Activated CD4-positive, CD25-positive, alpha-beta regulatory T cell treated with anti-CD3 and anti-CD28 coated beads, Interleukin-2, amount 50 U/mL, for 24 hours (primary cell): ENCODE results near the gene DLK1.

ENCODE experiments used
- ATAC-seq, 2 donors: fragments of 150-1000 bp; cut with Tn5 transposase; one replicate each; pipeline ENCODE4 v1.10.0; 2021; ENCODE audit warnings: mild to moderate bottlenecking in 1 of 2, moderate library complexity in 1 of 2

Gene DLK1

GRCh38 chr14:100694579-100695422, 31.9 kb upstream of the DLK1 start:
- no peak for ATAC-seq

- ATAC-seq: no peak
Measured at GRCh38 chr14:100695423-100695738, 31.3 kb upstream of the DLK1 start.

GRCh38 chr14:100696008-100696407, 30.7 kb upstream of the DLK1 start:
- ATAC-seq: no peak

GRCh38 chr14:100696590-100696989, 30.1 kb upstream of the DLK1 start:
- no peak for ATAC-seq

GRCh38 chr14:100698066-100698465, 28.6 kb upstream of the DLK1 start:
- no peak for ATAC-seq

GRCh38 chr14:100698666-100699448, 27.8 kb upstream of the DLK1 start:
- no peak for ATAC-seq

GRCh38 chr14:100701314-100701713, 25.4 kb upstream of the DLK1 start:
- no peak for ATAC-seq

DNA sequence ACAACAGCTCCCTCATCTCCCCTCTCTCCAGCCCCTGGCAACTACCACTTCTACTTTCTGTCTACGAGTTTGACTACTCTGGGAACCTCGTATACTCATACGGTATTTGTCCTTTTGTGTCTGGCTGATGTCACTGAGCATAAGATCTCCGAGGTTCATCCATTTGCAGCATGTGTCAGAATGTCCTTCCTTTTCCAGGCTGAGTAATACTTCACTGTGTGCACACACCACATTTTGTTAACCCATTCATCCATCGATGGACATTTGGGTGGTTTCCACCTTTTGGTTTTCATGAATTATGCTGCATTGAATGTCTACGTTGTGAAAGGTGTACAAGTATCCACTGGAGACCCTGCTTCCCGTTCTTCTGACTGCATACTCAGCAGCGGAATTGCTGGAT, 24.1 kb upstream of the DLK1 start:
- no peak for ATAC-seq

- no peak for ATAC-seq
Measured at GRCh38 chr14:100703386-100704220, 23.1 kb upstream of the DLK1 start.

GRCh38 chr14:100706200-100706599, 20.5 kb upstream of the DLK1 start:
- no peak for ATAC-seq

DNA sequence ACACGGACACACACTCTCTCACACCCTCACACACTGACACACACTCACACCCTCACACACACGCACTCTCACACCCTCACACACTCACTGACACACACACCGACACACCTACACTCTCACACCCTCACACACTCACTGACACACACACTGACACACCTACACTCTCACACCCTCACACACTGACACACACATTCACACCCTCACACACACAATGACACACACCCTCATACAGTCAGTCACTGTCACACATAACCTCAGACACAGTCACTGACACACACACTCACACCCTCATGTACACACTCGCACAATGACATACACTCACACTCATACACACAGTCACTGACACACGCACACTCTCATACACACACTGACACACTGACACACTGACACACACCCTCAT, 19.8 kb upstream of the DLK1 start:
- ATAC-seq: no peak

DNA sequence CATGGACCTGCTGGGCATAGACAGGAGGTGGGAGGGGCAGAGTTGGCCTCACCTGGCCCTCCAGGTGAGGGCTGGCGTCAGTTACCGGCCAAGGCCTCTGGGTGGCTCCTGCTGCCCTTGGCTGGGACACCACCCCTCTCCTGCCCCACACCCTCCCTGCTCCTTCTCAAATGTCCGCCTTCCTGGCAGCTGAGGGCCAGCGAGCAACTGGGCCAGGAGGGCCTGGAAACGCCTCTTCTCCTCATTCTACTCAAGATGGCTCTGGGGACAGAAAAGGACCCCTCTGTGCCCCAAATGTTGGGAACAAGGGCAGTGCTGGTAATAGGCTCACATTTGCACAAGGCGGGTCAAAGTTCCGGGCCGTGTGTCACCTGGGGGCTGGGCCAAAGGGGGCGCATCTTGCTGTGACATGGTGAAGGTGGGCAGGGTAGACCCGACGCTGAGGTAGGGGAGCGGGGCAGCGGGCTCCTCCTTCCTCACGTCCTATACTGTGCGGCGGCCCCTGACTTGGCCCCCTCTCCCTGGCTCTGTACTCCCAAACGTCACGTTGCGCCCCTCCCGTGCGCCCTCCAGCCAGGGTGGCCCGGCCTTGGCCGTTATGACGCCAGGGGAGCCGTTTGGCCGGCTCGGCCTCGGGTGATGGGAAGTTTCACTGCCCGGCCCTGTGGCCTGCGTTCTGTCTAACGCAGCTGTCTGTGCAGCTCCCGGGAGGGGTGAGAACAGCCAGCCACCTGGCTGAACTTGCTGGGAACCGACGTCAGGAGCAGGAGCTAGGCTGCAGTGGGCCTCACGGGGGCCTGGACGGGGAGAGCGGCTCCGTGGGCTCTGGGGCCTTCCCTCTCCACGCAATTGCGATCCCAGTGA, 18.0 kb upstream of the DLK1 start:
- ATAC-seq: no peak

GRCh38 chr14:100709289-100710284, 17.1 kb upstream of the DLK1 start:
- no peak for ATAC-seq

DNA sequence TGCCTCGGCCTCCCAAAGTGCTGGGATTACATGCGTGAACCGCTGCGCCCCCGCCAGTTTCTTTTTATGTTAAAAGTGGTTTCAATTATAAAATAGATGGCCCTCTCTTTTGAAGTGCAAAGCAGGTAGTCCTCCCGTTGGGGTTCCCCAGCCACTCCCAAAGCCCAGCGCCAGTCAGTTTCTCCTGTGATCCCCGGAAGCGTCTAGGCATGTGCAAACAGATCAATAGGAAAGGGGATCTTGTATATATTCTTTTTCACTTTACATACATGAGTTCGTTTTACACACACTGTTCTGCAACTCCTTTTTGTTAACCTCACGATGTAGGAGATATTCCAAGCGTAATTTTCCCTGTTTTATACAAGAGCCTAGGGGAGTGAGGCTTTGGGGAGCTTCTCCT, 16.3 kb upstream of the DLK1 start:
- no peak for ATAC-seq

DNA sequence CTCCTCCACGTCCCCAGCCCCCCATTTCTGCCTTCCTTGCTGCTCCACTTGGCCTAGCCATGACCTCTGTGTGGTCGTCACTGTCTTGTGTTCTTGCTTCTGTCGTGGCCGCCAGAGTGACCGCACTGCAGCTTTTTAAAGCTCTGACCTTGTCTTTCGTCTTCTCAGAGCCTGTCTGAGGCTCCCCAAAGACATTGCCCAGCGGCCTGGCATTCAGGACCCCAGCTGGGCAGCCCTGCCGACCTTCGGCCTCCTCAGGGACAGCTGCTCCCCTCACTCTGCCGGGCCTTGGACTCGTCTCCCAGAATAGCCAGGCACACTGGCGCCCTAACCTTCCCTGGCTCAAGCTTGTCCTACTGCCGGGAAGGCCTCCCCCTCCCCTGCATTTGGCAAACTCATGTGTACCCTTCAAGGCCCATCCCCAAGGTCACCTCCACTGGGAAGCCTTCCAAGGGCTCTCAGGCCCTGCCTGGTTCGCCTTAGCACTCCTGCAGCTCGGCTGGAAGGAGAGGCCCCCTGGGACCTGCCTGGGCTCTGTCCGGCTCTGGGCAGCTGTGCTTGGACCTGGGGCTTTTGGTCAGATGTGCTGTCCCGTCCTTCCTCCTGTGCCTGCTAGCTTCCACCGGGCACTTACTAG, 15.7 kb upstream of the DLK1 start:
- ATAC-seq: no peak

DNA sequence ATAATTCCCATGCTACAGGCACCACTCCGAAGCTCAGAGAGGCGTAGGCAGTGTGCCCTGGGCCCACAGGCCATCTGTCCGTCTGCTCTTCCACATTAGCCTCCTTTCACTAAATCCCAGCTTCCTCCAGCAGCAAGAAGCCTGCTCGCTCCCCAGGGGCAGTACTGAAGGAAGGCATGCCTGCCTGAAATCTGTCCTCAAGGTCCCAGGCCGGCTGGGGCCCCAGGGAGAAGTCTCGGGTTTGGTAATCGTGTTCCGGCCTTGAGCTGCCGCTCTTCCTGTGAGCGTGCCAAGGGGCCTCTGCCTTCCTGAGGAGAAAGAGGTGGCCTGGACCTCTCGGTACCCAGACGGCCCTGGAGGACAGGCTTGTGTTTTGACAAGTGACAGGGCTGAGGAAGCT, 15.2 kb upstream of the DLK1 start:
- no peak for ATAC-seq

- no peak for ATAC-seq
Measured at GRCh38 chr14:100712490-100712889, 14.2 kb upstream of the DLK1 start.

DNA sequence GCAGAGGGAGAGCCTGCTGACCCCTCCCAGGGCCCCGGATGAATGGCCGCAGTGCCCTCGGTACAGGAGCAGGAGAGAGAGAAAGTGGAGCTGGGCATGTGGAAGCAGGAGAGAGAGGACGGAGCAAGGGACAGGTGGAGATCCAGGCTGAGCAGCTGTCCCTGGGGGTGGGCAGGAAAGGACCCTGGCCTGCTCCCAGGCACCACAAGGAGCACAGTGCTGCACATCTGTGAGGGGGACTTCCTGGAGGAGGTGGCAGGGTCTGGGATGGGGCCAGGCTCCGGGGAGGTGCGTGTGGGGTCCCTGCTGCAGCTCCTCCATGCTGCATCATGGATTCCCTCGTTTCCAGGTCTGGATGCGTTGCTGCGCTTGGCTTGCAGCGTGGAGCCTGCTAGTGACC, 13.0 kb upstream of the DLK1 start:
- no peak for ATAC-seq

GRCh38 chr14:100714258-100714892, 12.3 kb upstream of the DLK1 start:
- no peak for ATAC-seq

GRCh38 chr14:100715332-100715731, 11.4 kb upstream of the DLK1 start:
- no peak for ATAC-seq
